LNCaP clone FGC (cell line): ENCODE data around the gene KRTAP10-4.
"Not testable (repeated sequence)": the region's sequence is repeated elsewhere in the genome, so short reads cannot be mapped to it uniquely, and the experiment has no call there.

ENCODE experiments used
- DNase-seq: peaks from one replicate; pipeline ENCODE4 v3.0.0-alpha.2; 2011; ENCODE audit warnings: low read depth
- H3K4me3 ChIP-seq: 2 replicates; pipeline ENCODE4 v1.5.1; 2011; ENCODE audit warnings: mild to moderate bottlenecking, low read depth, low read length, control low read depth
- CTCF ChIP-seq: IDR thresholded peaks from 2 replicates; pipeline ENCODE4 v1.5.1; 2012; ENCODE audit warnings: mild to moderate bottlenecking; ENCODE audit not compliant: control insufficient read depth, insufficient read depth; ENCODE audit errors: extremely low read depth

KRTAP10-4 gene

DNA sequence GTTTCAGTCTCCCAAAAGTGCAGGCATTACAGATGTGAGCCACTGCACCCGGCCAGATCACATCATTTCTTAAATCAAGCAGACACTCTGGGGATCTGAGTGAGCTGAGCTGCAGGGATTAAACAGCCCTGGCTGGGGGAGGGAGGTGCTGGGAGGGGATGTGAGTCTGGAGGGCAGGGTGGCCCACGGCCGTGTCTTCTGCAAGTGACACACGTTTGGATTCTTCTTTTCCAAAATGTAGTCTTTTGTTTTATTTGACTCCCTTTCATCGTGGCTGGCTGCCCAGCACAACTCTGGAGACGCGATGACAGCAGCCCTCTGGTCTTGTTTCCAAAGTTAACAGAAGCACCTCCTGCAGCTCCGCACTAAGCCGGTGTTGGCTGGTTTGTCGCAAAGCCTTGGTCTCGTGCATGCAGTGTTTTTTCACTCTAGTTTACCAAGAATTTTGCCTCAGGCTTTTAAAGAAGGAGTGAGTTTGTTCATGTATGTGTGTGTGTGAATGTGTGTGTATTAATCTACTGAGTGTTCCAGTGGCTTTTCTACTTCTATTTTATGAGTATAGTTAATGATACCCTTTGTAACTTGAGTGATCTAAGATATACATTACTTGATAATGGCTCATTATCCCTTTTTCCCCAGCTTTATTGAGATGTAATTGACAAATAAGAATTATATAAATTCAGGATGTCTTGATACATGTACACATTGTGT is 9.7 kb downstream of the KRTAP10-4 start:
- DNase-seq = no peak
- no peak for TF ChIP-seq CTCF
- no peak overlapping the region for H3K4me3 ChIP-seq

GRCh38 chr21:44583800-44584147 is 10.2 kb downstream of the KRTAP10-4 start:
- TF ChIP-seq CTCF = no peak
- no peak for DNase-seq
- H3K4me3 ChIP-seq = no peak overlapping the region

DNA sequence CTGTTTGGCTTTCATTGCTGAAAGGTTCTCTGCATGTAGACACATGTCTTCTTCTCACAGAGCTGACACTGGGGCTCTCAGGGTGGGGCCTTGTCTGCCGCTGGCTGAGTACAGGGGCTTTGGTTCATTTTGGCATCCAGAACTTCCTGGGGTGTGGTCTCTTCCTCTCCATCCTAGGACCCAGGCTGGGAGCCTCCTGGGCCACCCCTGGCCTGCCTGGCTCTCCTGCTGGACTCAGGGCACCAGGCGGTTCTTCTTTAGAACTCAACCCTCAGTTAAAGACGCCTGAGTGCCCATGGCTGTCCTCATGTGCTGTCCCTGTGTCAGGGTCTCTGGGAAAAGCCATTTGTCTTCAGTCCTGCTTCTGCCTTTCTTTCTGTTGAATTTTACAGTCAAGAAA is 12.4 kb downstream of the KRTAP10-4 start:
- no peak for TF ChIP-seq CTCF
- H3K4me3 ChIP-seq = no peak overlapping the region
- no peak for DNase-seq

DNA sequence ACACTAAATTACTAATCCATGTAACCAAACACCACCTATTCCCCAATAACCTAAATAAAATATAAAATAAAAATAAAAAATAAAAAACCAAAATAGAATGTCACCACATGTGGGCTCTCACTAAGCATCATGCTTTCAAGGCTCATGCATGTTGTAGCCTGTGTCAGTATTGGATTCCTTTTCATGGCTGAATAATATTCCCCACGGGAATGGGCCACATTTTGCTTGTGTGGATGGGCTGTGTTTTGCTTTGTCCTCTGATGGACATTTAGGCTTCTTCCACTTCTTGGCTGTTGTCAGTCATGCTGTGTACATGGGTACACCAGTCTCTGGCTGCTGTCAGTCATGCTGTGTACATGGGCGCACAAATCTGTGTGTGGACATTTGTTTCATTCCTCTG is 15.6 kb downstream of the KRTAP10-4 start:
- H3K4me3 ChIP-seq = no peak overlapping the region
- no peak for TF ChIP-seq CTCF
- DNase-seq = no peak

DNA sequence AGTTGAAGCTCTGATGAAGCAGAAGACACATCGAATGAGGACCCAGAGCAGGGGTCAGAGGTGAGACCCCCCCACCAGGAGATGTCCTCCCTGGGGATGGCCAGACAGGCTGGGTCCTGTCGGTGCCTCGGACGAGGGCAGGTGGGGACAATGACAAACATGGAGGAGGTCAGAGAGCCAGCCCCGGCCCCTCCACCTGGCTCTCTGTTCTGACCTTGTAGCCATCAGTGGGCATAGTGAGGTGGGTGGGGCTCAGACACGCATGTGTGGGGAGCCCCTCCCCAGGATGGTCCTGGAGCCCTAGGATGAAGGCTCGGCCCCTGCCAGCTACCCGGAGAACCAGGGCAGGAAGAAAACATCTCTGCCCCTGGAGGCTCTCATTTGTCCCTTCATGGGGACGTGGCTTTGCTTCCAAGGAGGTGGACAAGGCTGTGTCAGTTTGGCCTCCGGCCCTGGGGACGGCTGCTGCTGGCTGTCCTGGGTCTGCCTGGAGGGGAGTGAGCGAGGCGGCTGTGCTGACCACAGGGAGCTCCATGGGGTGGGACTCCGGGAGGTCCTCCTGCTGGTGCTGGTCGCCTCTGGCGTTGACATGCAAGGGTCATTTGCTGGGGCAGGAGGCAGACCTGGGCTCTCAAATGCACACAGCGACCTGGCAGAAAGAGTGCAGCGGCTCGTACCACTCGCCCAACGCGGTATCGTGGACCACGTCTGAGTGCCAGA is 16.2 kb downstream of the KRTAP10-4 start:
- TF ChIP-seq CTCF = no peak
- H3K4me3 ChIP-seq = no peak overlapping the region
- no peak for DNase-seq

DNA sequence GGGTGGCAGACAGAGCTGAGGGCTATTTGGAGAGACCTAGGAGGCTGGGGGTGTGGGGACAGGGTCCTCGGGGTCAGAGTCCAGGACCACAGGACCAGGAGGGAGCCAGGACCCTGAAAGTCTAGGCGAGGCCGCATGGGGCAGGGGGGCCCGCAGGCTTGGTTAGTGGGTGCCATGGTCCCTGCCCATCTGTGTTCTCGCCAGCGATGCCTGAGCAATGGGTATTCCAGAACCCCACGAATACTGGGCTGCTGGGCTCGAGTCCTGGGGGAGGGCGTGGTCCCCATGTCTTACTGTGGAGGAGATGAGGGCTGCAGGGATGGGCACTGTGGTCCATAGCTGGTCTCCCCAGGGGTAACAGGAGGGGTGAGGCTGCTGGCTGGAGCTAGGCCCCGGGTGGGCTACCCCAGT is 16.8 kb downstream of the KRTAP10-4 start:
- DNase-seq = no peak
- no peak for TF ChIP-seq CTCF
- no peak overlapping the region for H3K4me3 ChIP-seq

GRCh38 chr21:44590897-44591800 is 17.6 kb downstream of the KRTAP10-4 start:
- DNase-seq, H3K4me3 ChIP-seq: not testable (repeated sequence)

- not testable (repeated sequence) for H3K4me3 ChIP-seq, DNase-seq
Observed at GRCh38 chr21:44591801-44592130, 18.2 kb downstream of the KRTAP10-4 start.
